Daoy (cell line): ENCODE data around the gene S100A11. TPM values are rescaled to one million over a fixed set of nuclear protein-coding genes. Genes with fewer than 3 reads are reported as not detected.

Experiments
- DNase-seq: peaks from one replicate; pipeline ENCODE4 v3.0.0-alpha.2; 2015; ENCODE audit warnings: low read depth
- total RNA-seq: library from RNA; depleted of rRNA; stranded (reverse); fragments of >200 nt; shearing (Covaris generic); gene quantifications from 2 replicates; pipeline ENCODE4 v1.2.3, GENCODE V29; 2014

Gene S100A11
- total RNA-seq, 1 experiment from 2014 or later = 308 TPM

DNA sequence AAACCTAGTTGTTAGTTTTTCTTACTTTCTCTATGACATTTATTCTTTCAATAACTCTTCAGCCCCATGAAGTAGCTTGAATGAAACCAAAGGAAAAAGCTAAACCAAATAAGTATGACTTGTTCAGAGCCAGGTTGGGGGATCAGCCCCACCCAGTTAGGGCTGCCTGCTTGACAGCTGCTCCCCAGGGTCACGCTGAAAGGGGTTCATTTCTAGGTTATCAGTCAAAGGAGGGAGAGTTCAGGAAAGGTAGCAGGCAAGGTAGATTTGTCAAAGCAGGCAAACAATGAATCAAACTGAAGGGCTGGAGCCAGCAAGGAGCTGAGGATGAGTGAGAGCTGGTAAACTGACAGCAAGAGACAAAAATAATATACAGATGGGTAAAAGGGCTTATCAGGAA lies 3.1 kb upstream of the S100A11 start:
- DNase-seq = no peak

DNA sequence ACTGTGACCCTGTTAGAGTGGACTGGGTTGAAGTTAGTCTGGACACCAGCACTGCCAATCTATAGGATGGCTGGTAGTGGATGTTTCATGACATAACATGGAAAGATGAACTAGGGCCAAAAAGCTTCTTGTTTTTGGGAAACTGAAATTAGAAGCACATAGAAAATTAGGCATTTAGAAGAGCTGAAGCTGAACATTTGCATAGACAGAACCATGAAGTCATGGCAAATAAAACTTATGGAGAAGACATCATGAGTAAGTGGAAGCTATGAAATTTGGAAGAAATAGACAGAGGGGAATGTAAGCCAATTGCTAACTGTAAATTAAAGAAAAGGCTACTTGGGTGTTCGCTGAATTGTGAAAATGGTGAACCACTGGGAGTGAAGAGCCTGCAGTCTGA lies 2.7 kb upstream of the S100A11 start:
- no peak for DNase-seq

DNA sequence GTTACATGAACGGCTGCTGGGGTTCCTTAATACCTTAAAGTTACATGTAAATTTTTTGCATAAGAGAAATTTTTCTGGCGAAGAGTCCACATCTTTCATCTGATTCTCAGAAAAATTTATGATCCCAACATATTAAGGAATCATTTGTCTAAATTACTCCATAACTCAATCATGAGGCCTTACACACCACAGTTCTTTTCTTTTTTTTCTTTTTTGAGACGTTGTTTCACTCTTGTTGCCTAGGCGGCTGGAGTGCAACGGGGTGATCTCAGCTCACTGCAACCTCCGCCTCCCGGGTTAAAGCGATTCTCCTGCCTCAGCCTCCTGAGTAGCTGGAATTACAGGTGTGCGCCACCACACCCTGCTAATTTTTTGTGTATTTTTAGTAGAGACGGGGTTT lies 2.1 kb upstream of the S100A11 start:
- no peak for DNase-seq

DNA sequence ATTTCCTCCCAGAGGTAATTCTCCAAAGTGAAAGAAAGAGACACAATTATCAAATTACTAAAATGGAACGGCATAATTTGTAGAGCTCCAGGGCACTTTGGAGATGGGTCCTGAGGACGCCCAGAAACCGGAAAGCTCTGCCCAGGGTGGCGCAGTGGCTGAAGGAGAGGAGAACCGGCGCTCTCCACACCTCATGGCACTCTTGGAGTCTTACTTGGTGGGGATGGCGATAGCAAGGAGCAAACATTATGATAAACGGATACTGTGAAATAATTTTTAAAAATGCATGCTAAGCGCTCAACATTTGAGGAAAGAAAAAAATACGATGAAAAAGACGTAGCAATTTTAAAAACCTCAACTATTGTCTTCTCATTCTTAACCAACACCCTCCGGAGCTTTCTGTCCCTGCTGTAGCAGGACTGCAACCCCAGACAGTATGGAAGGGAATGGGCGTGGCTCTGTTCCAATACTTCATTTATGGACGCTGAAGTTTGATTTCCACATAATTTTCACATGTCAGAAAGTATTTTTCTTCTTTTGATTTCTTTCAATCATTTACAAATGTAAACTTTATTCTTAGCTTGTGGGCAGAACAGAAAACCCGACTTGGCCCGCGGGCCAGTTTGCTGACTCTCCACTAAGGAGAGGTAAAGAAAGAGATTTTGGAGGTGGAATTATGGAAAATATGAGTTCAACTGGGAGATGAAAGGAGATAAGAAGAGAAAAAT lies 1.1 kb downstream of the S100A11 start:
- DNase-seq = peak; percentile 44

DNA sequence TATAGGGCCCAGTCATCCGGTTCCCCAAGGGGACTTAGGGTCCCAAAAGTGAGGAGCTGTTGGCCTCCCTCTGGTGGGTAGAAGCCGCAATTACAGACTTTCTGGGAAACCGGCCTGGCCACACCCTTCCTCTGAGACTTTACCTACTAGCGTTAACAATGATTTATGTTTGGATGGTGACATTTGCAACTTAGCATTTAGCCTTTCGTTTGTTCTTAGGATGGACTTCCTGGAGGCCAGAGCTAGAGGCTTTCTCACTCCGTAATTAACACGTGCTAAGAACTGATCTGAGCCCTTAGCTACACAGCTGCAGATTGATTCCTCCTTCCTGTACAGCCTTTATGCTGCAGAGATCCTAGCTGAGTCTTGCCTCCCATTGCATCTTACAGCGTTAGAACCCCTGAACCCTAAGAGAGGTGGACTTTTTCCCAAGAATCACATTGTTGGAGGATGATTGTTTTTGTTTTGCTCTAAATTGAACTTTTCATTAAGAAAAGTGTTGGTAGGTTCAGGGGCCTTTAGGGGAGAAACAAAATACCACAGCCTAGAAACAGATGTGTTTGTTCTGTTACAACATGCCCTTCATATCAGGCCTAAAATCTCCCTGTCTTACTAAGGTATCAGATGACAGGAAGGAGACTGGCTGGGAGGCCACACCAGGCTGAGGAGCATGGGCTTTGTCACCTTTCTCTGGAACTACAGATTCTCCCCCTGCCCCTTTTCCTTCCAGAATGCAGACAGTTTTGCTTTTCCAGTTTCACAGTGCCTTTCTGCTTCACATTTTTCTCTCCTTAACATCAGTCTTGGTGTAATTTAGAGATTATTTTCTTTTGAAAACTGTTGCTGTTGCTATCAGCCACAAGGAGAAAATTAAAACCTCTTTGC lies 1.9 kb downstream of the S100A11 start:
- peak; percentile 77 for DNase-seq

DNA sequence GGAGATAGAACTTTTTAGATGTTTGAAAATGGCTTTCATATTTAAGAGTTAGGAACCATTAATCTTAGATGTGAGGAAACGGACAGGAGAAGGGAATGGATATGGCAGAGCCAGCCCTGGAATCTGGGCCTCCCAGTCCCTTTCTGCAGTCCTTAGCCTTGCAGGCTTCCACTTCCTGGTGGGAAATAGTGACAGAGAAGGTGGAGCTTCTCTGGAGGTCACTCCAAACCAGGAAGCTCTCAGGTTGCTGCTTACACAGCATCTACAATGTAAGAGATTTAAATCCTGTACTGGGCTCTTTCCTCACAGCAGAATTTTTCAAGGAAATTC lies 2.5 kb downstream of the S100A11 start:
- DNase-seq = no peak

DNA sequence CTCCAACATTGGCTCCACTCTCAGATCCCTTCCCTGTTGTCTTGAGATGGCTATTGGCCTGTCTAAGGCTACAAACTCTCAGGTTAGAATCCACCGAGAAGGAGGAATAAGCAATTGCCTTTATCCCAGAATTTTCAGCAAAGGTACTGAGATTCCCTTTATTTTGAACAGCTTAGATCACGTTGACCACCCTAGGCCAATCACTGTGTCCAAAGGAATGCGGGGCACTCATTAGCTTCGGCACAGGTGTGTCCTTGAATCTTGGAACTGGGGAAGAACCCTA lies 6.9 kb downstream of the S100A11 start:
- no peak for DNase-seq

DNA sequence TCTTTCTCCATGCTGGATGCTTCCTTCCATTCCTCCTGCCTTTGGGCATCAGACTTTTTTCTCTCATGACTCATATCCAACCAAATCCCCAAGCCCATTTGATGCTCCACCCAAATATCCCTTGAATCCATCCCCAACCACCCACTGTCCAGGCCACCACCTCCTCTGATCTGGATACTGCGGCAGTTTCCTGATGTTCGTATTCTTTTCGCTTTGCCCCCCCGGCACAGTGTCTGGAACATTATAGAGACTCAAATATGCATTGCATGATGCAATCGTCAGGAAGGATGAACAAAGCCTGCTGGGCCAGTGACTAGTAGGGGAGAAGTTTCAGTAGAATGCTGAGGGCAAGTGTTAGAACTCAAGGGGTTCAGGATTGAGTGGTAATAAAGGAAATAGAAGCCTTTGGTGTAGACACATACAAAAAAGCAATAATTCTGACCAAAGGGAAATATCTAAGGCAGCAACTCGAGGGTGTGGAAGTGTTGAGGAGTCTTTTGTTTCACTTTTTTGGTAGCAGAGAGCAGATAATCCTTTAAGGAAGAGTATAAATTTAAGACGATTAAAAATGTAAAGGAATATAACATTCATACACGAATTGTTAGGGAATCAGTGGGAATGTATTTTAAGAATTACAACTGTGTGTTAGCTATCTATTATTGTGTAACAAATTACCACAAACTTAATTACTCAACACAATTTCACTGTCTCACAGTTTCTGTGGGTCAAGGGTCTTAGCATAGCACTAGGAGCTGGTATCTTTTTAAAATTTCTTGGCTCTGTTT lies 7.5 kb downstream of the S100A11 start:
- DNase-seq = peak; percentile 20

DNA sequence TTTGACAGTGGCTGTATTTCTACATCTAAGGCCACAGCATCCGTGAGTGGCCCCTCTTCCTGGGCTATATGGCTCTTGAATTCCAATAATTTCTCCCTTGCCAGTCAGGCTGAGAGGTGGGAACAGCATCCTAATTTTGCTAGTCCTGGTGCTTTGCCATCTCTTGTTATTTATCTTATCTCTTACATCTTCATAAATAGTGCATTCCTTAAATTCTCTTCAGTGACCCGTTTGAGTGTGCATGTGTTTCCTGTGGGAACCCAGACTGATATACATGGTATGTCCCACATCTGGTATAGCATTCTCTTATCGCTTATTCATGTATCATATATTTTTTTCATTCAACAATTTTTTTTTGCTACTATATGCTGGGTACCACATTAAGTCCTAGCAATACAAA lies 9.9 kb downstream of the S100A11 start:
- no peak for DNase-seq

DNA sequence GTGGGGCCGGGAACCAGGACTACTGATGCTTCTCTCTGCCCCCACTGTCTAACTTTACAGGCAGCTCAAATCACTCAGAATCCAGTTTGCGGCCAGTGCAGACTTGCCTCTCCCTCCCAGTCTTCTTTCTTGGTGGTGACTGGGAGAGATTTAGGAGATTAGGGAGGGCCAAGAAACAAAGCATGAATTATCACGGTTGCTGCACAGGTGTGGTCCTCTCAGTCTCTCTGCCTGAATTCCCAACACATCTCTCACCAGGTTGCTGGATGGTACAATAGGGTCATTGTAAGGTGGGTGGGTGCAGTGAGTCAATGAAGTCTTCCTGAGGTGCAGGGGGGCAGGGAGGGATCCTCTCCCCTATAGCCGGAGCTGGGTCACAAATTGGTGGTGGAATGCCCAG lies 12.6 kb downstream of the S100A11 start:
- DNase-seq = no peak

DNA sequence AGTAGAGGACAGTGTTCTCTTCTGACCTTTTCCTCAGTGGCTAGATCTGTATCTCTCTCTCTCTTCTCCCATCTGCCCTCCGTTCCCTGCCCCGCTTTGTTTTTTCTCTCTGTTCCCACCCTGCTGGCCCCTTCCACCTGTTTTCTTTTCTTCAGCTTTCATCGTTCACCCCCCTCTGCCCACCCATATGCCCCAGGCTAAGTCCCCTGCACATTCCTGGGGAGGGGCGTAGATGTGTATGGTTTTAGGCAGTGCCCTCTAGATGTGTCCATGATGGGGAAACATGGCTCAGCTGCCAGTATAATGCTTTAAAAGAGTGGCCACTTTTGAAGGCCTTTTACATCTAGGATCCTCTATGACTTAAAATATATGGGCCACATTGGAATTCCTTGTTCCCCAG lies 13.6 kb downstream of the S100A11 start:
- DNase-seq = no peak

DNA sequence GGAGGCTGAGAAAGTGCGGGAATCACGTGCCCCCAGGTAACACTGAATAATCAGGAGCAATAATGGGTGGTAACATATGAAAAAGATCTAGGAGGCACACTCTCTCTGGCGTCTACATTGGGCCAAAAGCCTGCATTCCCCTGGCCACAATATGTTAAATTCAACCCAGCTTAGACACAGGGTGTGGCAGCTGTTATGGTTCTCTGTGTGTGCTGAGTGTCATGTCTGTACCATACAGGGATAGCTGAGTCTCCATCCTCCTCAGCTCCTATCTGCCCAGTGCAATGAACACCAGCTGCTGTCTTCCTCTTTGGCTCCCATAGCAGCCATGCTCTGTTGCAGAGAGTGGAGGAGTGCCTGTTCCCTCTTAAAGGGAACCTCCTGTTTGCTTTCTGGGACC lies 14.3 kb downstream of the S100A11 start:
- DNase-seq = no peak

DNA sequence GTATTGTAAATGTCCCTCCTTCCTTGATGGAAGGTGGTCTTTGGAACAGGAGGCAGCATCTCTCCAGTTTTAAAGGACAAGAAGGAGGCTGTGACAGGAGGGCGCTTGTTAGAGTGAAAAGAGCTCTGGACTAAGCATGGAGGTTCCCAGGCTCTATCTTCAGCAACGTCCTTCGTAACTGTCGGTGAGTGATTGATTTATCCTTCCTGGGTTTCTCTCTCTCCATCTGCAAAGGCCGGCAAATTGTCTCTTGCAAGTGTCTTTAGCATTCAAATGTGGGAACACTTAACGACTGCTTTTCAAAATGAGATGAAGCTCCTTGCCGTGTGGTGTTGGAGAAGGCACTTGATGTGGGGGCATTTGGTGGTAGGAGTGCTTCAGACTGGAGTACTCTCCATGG lies 15.2 kb downstream of the S100A11 start:
- DNase-seq = no peak

DNA sequence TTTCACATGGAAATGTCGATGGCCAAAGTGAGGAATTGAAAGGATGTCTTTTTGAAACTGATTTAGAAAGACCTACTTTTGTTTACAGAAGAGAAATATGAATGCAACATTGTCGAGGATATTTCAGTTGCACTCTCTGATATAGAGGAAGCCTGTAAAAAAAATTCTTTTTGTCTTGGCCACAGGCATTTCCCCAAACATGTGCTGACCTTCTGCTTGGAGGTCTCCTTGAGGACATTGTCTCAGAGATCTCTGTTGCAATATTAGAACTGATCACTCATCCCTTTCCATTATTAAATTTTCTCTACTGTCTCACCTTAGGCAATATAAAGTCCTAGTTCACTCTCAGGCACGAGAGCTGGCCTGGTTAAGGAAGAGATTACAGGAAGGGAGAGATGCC lies 16.0 kb downstream of the S100A11 start:
- DNase-seq = no peak

DNA sequence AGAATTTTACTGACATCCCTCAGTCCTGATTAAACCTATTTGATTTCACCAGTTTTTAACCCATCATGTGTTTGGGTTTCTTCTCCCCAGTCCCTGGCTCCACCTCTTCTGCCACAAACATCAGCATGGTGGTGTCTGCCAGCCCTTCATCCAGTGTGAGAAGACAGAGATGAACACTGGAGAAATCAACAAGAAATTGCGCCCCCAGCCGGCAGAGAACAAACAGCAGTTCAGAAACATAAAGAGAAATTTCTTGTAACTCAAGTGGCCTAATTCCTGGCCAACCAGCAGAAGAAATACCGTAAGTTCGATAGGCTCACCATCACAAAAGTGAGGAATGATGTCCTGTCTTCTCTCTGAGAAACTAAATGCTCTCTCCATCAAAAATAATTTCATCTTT lies 18.3 kb downstream of the S100A11 start:
- DNase-seq = peak; percentile 15

DNA sequence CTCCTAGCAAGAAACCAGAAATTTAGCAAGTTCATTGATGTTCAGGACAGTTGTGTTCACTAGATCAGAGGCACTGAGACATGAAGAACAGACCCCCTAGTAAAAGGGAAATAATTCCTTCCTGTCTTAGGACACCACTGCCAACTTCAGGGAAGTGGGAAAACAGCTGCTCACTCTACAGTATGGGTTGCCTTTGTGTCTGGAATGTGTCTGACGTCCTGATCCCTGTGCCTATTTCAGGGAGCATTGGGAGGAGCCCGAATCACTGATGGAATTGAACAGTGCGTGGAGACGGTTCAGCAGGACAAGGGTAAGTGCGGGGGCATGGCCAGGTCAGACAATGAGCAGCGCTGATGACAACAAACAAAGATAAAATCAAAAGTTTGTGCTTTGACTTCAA lies 21.0 kb downstream of the S100A11 start:
- DNase-seq = no peak

DNA sequence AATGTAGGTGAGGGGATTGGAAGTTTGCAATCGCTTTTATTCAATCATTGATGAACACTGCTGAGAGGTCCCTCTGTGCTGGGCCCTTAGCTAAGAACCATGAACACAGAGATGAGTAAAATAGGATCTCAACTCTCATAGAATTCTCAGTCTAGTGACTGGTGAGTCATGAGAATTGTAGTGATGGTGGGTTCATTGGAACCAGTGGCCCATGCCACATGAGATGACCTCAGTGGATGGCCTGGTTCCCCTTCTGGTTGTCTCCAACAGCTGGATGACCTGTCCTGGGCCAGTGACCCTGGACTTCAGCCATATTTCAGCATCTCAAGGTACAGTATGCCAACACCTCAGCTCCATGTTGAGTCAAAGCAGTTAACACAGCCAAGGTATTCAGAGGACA lies 21.9 kb downstream of the S100A11 start:
- no peak for DNase-seq

DNA sequence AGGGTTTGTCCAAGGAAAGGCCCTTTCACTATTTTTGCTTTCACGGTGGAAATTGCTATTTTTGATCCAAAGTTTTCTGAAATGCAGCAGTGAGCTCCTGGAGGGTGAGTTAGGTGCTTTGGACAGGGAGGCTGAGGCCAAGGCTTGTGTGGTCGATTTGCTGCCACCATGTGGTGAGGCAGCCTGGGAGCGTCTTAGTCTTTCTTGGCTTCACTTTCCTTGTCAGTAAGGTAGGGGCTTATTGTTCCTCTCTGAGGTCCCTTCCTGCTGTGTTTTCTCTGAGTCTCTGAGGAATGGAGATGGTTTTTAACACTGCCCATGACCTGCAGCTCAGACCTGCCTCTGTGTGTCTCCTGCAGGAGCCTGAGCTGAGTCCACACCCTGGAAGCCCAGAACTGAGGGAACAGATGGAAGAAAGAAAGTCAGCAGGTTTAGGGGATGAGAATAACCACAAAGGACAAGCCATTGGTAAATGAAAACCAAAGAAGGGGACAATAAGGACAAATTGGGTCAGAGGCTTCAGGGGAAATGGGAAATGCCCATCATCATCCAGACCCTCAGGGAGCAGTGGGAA lies 23.1 kb downstream of the S100A11 start:
- peak; percentile 52 for DNase-seq

DNA sequence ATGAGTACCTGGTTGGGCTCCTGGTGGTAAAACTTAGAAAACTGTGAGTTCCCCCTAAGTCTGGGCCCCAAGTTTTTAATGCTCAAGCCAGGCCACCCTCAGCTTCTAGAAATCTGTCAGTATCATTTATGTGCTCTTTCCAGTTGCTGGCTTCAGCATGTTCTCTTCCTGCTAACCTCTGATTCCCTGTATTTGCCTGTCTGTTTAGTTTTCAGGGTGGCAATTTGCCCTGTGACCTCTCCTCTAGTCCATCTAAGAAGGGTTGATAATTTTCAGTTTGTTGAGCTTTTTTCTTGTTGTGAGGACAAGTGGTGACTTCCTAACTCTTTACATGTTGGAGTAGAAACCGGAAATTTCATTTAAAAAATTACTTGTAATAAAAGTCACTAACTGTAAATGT lies 27.1 kb downstream of the S100A11 start:
- DNase-seq = no peak

DNA sequence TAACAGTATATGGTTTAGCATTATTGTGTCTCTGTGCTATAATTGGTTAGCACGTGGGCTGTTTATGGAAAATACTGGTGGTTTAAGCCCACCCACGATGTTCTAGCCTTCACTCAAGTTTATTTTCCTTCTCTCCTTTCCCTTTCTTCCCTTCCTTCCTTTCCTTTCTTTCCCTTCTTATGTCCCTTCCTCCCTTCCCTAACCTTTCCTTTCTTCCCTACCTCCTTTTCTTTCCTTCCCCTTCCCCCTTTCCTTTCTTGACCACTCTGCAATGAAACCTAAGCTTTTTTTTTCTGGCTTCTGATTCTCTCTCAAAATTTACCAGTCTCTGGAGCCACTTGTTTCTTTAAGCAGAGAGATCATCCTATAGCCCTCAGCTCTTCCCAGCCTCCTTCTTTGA lies 29.8 kb downstream of the S100A11 start:
- DNase-seq = no peak

DNA sequence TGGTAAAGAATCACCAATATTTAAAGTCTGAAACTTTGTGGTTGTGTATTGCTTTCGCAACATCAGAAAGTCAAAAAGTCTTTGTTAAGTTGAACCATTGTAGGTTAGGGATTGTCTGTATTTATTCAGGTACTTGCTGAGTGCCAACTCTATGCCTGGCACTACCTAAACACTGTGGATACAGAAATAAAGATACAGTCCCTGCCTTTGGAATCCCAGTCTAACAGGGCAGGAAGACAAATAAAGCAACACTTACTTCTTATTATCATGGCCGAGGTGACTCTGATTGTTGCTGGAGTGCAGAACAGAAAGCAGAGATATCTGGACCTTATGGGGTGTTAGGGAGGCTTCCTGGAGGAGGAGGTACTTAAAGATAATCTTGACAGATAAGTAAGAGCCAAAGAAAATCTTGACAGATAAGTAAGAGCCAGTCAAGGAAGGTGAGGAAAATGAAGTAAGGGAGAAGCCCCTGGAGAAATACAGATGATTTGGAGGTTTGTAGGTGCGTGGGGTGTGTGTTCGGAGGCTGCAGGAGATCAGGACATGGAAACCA lies 31.4 kb downstream of the S100A11 start:
- no peak for DNase-seq

DNA sequence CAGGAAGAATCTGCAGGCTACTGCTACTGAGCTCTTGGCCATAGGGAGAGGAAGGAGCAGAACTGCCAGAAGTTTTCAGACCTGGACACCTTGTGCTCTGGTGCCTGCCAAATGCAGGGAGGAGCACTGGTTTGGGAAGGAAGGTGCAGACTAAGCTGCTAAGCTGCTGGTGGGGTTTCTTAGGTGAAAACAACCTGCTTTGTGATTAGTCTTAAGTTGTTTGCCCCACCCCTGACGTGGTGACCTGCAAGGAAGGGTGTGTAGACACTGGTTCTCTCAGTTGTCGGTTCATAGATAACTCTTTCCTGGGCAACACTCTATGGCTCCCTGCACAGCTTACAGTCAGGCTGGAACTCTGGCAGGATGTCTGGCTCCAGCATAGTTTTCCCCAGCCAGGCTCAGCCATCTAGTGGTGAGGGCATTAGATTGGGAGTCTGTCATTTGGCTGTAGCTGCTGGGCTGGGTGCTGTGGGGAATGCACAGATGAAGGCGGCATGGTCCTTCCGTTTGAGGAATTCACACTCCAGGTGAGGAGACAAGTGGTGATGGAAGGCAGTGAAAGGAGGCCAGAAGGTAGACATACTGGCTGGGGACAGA lies 32.9 kb downstream of the S100A11 start:
- no peak for DNase-seq
